Keratinocyte (primary cell): ENCODE data around the gene CETN1.

ENCODE experiments used
- EZH2 ChIP-seq: IDR thresholded peaks from one replicate; pipeline ENCODE4 v1.6.1; 2012; ENCODE audit warnings: inconsistent platforms, mild to moderate bottlenecking, low read length, moderate library complexity
- TF ChIP-seq, protein P1 (sequence below), 3 experiments: IDR thresholded peaks in 1 of 3; conservative IDR thresholded peaks in 1 of 3; optimal IDR thresholded peaks in 1 of 3; 2 replicates in 2 of 3; 3 replicates in 1 of 3; pipeline versions ENCODE3 to v1.5.1; 2011; ENCODE audit warnings: low read length in 3 of 3, mild to moderate bottlenecking in 3 of 3, moderate library complexity in 2 of 3, control low read depth in 1 of 3, inconsistent platforms in 1 of 3; ENCODE audit not compliant: insufficient read depth in 2 of 3; ENCODE audit errors: extremely low read depth in 1 of 3

- TF ChIP-seq, protein P1, sequence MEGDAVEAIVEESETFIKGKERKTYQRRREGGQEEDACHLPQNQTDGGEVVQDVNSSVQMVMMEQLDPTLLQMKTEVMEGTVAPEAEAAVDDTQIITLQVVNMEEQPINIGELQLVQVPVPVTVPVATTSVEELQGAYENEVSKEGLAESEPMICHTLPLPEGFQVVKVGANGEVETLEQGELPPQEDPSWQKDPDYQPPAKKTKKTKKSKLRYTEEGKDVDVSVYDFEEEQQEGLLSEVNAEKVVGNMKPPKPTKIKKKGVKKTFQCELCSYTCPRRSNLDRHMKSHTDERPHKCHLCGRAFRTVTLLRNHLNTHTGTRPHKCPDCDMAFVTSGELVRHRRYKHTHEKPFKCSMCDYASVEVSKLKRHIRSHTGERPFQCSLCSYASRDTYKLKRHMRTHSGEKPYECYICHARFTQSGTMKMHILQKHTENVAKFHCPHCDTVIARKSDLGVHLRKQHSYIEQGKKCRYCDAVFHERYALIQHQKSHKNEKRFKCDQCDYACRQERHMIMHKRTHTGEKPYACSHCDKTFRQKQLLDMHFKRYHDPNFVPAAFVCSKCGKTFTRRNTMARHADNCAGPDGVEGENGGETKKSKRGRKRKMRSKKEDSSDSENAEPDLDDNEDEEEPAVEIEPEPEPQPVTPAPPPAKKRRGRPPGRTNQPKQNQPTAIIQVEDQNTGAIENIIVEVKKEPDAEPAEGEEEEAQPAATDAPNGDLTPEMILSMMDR (optimal IDR thresholded peaks at IDR 0.05 in 1 of 3, IDR thresholded peaks at IDR 0.05 in 1 of 3, conservative IDR thresholded peaks at IDR 0.05 in 1 of 3; ENCODE audit: extremely low read depth in 1 of 3, insufficient read depth in 2 of 3, low read length in 3 of 3) = no peak
- TF ChIP-seq EZH2 = no peak
Measured at GRCh38 chr18:607930-608329, 27.8 kb downstream of the CETN1 start.
